Suppressor macrophage treated with lipopolysaccharide for 1 hour (primary cell): Measurements from ENCODE around the gene PPIAL4G.
A peak's percentile ranks its signal among the peaks of the same experiment; 100 is the strongest.
"Not testable (repeated sequence)": the region's sequence is repeated elsewhere in the genome, so short reads cannot be mapped to it uniquely, and the experiment has no call there.

ENCODE experiments used
- DNase-seq, 3 donors: peaks; one replicate each; pipeline ENCODE4 v3.0.0-alpha.2; 2020 to 2022

Gene PPIAL4G

GRCh38 chr1:148483029-148483428 lies at the start of gene PPIAL4G:
PPIAL4G (minus strand) TSS chr1:148483302; CDS start chr1:148483252, 50 bp downstream.
- not testable (repeated sequence) for DNase-seq

GRCh38 chr1:148532158-148532557 lies 49.1 kb upstream of the PPIAL4G start:
- peak in 1 of 3 donors; percentile 0 for DNase-seq

- DNase-seq: peak; percentile 15 to 25 (median 16)
These were observed 46.0 kb upstream of the PPIAL4G start for GRCh38 chr1:148529101-148529567.

- not testable (repeated sequence) for DNase-seq
These were observed 45.5 kb upstream of the PPIAL4G start for GRCh38 chr1:148528591-148528990.

DNA sequence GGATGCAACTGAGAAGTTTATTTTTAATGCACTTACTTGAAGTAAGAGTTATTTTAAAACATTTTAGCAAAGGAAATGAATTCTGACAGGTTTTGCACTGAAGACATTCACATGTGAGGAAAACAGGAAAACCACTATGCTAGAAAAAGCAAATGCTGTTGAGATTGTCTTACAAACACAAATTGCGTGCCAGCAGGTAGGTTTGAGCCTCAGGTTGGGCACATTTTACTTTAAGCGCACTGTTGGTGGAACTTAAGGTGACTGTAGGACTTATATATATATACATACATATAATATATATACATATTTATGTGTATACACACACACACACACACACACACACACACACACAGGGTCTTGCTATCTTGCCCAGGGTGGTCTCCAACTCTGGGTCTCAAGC lies 43.5 kb upstream of the PPIAL4G start:
- DNase-seq: not testable (repeated sequence)

DNA sequence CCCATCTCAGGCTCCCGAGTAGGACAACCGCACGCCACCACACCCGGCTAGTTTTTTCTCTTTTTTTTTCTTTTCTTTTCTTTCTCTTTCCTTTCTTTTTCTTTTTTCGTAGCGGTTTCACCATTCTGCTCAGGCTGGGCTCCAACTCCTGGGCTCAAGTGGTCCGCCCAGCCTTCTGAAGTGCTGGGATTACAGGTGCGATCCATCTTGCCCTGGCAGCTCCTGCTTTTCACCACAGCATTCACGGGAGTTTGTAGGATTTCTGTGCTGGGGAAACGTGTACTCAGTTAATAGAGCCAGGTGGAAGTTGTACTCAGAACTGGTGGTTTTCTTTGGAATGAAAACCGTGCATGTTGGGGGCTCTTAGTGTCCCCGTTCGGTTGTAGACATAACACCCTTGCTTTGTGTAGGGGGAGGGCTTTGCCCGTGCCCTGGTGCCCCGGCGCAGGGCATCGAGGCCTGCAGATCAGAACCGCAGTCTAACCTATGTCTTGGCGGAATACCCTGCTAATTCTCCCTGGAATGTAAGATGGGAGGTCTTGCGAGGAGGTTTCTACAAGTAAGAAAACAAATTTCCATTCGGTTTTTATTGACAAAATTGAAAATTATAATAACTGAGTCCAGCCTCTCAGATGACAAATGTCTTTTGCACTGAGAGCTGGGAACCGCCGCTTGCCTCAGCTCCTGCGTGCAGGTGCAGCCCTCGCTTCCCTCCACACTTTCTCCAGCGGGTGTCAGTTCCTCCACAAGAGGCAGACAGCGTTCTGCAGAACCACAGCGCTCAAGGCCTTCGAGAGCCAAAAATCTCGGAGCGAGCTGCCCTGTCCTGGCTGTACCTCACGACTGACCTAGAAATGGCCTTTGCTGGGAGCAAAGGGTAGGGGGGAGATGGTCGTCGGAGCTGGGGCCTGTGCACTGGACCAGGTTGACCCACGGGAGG lies 40.4 kb upstream of the PPIAL4G start:
- DNase-seq: not testable (repeated sequence)

GRCh38 chr1:148522561-148523204 lies 39.6 kb upstream of the PPIAL4G start:
- DNase-seq: peak; percentile 95 to 97 (median 96)

GRCh38 chr1:148522072-148522471 lies 39.0 kb upstream of the PPIAL4G start:
- DNase-seq: peak; percentile 85 to 90 (median 89)

- not testable (repeated sequence) for DNase-seq
These were observed 31.2 kb upstream of the PPIAL4G start for GRCh38 chr1:148514310-148514709.

DNA sequence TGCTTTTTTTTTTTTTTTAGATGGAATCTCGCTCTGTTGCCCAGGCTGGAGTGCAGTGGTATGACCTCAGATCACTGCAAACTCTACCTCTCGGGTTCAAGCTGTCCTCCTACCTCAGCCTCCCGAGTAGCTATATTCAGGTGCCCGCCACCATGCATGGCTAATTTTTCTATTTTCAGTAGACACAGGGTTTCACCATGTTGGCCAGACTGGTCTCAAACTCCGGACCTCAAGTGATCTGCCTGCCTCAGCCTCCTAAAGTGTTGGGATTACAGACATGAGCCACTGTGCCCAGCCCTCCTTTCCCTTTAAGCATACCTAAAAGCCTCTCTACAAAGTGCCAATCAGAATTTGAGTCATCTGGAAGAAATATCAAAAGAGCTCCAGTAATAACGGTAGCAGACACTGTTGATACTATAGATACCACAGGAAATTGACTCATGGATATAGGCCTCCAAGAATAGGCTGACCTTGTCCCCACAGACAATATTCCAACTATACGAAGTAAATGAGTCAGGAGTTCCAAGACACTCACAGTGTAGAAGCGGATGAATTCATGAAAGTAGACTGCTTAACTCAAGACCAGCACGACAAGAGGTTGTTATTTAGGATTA lies 29.6 kb upstream of the PPIAL4G start:
- DNase-seq: peak in 2 of 3 donors; percentile 15 to 19

DNA sequence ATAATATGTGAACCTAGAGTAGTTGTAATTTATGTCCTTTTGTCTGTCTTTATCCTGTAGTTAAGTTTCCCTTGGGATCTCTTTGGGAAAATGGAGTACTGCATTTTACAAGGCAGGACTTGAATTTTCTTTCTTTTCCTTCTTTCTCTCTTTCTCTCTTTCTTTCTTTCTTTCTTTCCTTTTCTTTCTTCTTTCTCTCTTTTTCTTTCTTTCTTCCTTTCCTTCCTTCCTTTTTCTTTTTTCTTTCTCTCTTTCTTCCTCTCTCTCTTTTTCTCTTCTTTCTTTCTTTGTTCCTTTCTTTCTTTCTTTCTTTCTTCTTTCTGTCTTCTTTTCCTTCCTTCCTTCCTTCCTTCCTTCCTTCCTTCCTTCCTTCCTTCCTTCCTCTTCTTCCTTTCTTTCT lies 10.8 kb upstream of the PPIAL4G start:
- DNase-seq: not testable (repeated sequence)

DNA sequence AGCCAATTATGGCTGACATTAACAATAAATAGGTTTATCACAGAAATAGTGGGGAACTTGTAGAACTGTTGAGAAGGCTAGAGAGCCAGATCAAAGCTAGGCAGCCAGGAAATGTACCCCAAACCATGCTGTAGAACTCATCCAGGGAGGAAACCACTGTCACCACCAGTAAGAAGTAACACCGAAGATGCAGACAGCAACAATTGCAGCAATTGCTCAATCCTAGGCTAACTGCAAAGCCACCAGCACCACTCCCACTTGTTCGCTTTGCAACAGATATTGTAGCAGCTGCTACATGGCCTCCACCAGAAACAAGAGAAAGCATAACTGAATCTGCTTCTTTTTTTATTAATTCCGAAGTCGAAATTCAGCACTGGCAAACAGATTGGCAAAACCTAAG lies 2.0 kb downstream of the PPIAL4G start:
- not testable (repeated sequence) for DNase-seq

GRCh38 chr1:148459694-148460093 lies 23.4 kb downstream of the PPIAL4G start:
- not testable (repeated sequence) for DNase-seq

DNA sequence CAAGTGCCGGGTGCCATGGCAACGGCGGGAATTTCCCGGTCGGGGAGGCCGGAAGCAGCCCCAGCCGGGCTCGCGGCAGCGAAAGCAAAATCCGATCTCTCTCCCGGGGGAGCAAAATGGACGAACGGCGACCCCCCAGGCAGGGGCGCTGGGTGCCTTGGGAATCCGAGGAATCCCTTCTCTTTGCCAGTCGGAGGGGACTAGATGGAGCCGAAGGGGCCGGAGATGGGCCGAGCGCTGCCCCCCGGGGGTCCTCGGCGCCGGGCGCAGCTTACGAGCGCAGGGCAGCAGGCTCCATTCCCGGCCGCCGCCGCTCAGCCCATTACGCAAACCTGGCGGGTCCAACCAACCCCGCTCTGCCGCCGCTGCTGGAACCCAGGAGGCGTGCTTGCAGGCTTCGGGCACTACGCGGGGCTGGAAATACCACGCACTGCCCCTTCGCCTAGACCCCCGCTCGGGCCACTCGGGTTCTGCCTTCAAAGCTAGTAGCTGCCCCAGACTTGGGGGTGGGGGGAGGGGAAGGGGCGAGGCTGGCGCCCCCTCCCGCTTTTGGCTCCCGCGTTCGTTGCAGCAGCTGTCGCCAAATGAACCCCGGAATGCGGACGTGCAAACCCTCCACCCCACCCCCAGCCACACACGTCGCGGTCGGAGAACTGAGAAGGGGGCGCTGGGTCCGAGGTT lies 24.1 kb downstream of the PPIAL4G start:
- peak in 1 of 3 donors; percentile 12 for DNase-seq

DNA sequence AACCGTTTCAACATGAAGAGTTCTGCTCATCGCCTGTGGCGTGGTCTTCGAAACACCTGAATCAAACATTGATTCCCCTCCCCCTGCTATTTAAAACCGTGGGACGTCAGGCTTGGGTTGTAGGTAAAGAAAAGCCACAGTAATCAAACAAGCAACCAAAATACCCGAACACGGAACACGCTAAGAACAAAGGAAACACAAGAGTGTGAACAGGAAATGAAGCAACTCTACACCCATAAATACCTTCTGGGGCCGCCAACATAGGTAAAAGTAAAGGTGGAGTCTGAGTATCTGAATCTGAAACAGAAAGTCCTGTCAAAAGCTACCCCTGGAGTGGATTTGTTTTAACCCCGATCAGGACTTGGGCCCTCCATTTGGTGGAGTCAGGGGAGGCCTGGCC lies 24.7 kb downstream of the PPIAL4G start:
- not testable (repeated sequence) for DNase-seq

DNA sequence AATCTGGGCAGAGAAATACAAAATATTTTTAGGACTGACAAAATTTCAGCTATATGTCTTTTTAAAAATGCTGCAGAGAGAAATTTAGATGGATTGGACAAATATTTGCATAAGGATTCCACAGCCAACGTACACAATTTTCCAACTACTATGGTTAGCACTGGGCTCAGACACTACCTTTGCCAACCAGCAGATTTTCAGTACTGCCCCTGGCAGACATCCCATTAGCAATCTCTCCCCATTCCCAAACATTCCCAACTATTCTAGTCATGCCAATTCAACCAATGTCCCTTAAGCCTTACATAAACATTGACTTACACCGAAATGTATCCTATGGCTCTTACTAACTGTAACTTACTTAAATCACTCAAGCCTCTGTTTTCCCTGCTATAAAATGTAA lies 30.3 kb downstream of the PPIAL4G start:
- DNase-seq: not testable (repeated sequence)

GRCh38 chr1:148439654-148440325 lies 43.3 kb downstream of the PPIAL4G start:
- not testable (repeated sequence) for DNase-seq

DNA sequence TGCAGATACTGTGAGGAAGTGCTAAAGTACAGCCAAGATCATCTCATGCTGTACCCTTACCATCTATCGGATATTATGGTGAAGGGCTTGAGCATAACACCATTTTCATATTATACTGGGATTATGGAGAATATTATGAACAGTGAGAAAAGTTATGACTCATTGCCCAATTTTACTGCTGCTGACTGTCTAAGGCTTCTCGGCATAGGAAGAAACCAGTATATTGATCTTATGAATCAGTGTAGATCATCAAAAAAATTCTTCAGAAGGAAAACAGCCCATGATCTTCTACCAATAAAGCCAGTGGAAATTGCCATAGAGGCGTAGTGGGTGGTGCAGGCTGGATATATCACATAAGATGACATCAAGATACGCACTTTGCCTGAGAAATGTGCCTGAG lies 47.7 kb downstream of the PPIAL4G start:
- no peak for DNase-seq

DNA sequence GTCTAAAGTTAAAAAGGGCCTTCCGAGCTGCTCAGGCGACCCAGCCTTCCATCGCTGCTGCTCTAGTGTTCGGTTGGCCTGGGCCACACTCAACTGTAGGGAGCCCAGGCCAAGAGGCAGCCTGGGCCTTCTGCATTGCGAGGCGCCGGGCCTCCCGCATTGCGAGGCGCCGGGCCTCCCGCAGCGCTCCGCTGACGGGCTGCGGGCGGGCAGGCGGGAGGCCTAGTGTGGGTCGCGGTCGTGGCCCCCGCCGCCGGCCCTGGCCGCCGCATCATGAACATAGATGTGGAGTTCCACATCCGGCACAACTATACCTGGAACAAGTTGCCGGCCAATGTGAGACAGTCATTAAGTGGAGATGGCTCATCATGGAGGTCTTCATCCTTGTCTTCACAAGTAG lies 48.3 kb downstream of the PPIAL4G start:
- DNase-seq: no peak

DNA sequence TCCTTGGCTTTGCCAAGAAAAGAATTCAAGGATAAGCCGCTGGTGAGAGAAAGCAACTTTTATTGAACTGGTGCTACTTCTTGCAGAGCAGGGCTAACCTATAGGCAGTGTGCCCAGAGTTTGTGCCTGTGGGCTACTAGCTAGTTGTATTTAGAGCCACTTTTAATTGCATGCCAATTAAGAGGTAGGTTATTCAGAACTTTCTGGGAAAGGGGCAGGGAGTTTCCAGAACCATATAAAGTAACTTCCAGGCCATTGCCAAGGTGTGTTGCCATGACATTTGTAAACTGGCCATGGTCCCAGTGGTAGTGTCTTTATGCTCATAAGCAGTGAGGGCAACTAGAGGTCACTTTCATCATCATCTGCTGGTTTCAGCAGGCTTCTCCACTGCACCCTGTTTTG lies 50.2 kb downstream of the PPIAL4G start:
- not testable (repeated sequence) for DNase-seq
